ENCODE measurements around the gene EXOC1.
A peak's percentile ranks its signal among the peaks of the same experiment; 100 is the strongest.

The EXOC1 gene

DNA sequence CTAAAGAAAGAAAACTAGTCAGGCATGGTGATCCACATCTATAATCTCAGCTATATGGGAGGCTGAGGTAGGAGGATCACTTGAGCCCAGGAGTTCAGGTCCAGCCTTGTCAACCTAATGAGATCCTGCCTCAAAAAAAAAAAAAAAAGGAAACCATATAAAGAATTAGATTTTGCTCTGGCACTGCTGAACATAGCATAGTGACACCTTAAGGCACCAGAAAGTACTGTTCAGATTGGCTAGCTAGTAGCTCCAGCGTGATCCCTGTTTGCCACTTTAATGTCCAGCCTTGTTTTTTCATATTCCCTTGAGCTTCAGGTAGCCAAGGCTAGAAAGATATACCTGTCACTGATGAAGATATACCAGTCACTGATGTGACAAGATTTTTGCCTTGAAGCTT lies 34.1 kb downstream of the EXOC1 start:
- no peaks in the 10 kb centered on the region for H3K9me3 Mint-ChIP-seq
- TF ChIP-seq, protein P1, sequence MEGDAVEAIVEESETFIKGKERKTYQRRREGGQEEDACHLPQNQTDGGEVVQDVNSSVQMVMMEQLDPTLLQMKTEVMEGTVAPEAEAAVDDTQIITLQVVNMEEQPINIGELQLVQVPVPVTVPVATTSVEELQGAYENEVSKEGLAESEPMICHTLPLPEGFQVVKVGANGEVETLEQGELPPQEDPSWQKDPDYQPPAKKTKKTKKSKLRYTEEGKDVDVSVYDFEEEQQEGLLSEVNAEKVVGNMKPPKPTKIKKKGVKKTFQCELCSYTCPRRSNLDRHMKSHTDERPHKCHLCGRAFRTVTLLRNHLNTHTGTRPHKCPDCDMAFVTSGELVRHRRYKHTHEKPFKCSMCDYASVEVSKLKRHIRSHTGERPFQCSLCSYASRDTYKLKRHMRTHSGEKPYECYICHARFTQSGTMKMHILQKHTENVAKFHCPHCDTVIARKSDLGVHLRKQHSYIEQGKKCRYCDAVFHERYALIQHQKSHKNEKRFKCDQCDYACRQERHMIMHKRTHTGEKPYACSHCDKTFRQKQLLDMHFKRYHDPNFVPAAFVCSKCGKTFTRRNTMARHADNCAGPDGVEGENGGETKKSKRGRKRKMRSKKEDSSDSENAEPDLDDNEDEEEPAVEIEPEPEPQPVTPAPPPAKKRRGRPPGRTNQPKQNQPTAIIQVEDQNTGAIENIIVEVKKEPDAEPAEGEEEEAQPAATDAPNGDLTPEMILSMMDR (IDR thresholded peaks at IDR 0.05; ENCODE audit: unreplicated experiment in 3 of 3): no peak
- peaks cover 29% of the 10 kb centered on the region for H3K36me3 Mint-ChIP-seq (ENCODE audit: low read depth)
- no peak overlapping the region for H3K4me3 Mint-ChIP-seq
- no peaks in the 10 kb centered on the region for H3K4me1 Mint-ChIP-seq
- no peak overlapping the region for H3K27ac Mint-ChIP-seq
- H3K27me3 Mint-ChIP-seq (ENCODE audit: low read depth): no peaks in the 10 kb centered on the region

DNA sequence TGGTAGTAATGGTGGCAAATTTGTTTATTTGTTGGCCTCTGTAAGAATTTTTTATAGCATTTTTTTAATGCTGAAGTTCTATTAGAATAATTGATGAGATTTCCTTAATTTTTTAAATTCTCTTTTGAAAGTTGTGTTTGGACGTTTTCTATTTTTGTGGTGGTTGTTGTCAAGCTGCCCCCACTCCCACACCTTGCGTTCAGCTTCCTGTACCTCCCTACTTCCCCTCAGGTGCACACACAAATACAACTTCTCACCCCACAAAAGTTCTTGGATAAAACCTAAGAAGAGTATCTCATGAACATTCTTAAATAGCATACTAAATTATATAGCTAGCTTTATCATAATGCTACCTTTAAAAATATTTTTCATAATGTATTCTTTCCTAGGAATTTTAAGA lies 38.7 kb downstream of the EXOC1 start:
- H3K27me3 Mint-ChIP-seq (ENCODE audit: low read depth): no peaks in the 10 kb centered on the region
- peaks cover 52% of the 10 kb centered on the region for H3K36me3 Mint-ChIP-seq (ENCODE audit: low read depth)
- TF ChIP-seq, protein P1 (IDR thresholded peaks at IDR 0.05; ENCODE audit: unreplicated experiment in 3 of 3): no peak
- H3K27ac Mint-ChIP-seq: no peak overlapping the region
- peaks cover 4% of the 10 kb centered on the region for H3K4me1 Mint-ChIP-seq
- H3K4me3 Mint-ChIP-seq: no peak overlapping the region
- no peaks in the 10 kb centered on the region for H3K9me3 Mint-ChIP-seq

DNA sequence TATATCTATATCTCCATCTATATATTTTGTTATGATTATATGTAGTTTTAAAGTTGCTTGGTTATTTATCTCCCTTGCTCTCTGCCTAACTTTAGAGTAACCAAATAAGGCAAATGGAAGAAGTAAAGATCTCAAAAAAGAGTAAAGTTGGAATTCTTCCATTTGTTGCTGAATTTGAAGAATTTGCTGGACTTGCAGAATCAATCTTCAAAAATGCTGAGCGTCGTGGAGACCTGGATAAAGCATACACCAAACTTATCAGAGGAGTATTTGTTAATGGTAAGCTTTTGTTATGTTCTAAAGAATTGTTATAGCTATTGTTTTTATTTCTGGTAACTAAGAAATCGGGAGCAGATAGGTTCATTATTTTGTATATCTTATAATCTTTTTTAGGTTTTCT lies 43.2 kb downstream of the EXOC1 start:
- no peaks in the 10 kb centered on the region for H3K9me3 Mint-ChIP-seq
- no peak overlapping the region for H3K4me3 Mint-ChIP-seq
- peak overlapping the region; percentile 50 to 79 (median 76) for H3K27ac Mint-ChIP-seq
- H3K4me1 Mint-ChIP-seq: peaks cover 4% of the 10 kb centered on the region
- peaks cover 48% of the 10 kb centered on the region for H3K36me3 Mint-ChIP-seq (ENCODE audit: low read depth)
- no peaks in the 10 kb centered on the region for H3K27me3 Mint-ChIP-seq (ENCODE audit: low read depth)
- TF ChIP-seq, protein P1 (IDR thresholded peaks at IDR 0.05; ENCODE audit: unreplicated experiment in 3 of 3): no peak

- H3K4me1 Mint-ChIP-seq: no peaks in the 10 kb centered on the region
- H3K36me3 Mint-ChIP-seq (ENCODE audit: low read depth): peaks cover 27% of the 10 kb centered on the region
- H3K27ac Mint-ChIP-seq: no peak overlapping the region
- H3K27me3 Mint-ChIP-seq (ENCODE audit: low read depth): no peaks in the 10 kb centered on the region
- H3K4me3 Mint-ChIP-seq: no peak overlapping the region
- TF ChIP-seq, protein P1 (IDR thresholded peaks at IDR 0.05; ENCODE audit: unreplicated experiment in 3 of 3): no peak
- H3K9me3 Mint-ChIP-seq: no peaks in the 10 kb centered on the region
Observed at GRCh38 chr4:55902677-55903076, 49.2 kb downstream of the EXOC1 start.

GRCh38 chr4:55903577-55903976 lies 50.1 kb downstream of the EXOC1 start:
- H3K9me3 Mint-ChIP-seq: no peaks in the 10 kb centered on the region
- H3K36me3 Mint-ChIP-seq (ENCODE audit: low read depth): peaks cover 27% of the 10 kb centered on the region
- H3K27me3 Mint-ChIP-seq (ENCODE audit: low read depth): no peaks in the 10 kb centered on the region
- H3K4me1 Mint-ChIP-seq: no peaks in the 10 kb centered on the region
- H3K4me3 Mint-ChIP-seq: no peak overlapping the region
- H3K27ac Mint-ChIP-seq: no peak overlapping the region
- TF ChIP-seq, protein P1 (IDR thresholded peaks at IDR 0.05; ENCODE audit: unreplicated experiment in 3 of 3): no peak

DNA sequence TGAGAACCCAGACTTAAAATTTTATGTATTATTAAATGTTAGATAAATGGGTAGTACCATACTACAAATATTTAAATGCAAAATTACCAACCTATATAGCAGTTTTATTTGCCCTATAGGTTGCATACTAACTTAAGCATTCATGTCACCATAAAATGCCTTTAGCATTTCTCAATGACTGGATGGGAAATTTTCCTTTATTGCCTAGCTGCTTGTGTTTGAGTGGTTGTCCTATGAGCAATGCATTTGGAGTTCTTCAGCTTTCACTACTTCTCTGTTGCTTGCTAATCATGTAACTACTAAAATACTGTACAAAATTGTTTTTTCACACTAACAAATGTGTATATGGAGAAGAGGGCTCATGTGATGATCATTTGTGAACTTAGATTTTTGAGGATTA lies 51.1 kb downstream of the EXOC1 start:
- H3K27me3 Mint-ChIP-seq (ENCODE audit: low read depth): no peaks in the 10 kb centered on the region
- no peaks in the 10 kb centered on the region for H3K9me3 Mint-ChIP-seq
- no peak overlapping the region for H3K27ac Mint-ChIP-seq
- no peak overlapping the region for H3K4me3 Mint-ChIP-seq
- TF ChIP-seq, protein P1 (IDR thresholded peaks at IDR 0.05; ENCODE audit: unreplicated experiment in 3 of 3): no peak
- H3K36me3 Mint-ChIP-seq (ENCODE audit: low read depth): peaks cover 27% of the 10 kb centered on the region
- no peaks in the 10 kb centered on the region for H3K4me1 Mint-ChIP-seq
